ENCODE results near the gene DCTN3.

The DCTN3 gene

DNA sequence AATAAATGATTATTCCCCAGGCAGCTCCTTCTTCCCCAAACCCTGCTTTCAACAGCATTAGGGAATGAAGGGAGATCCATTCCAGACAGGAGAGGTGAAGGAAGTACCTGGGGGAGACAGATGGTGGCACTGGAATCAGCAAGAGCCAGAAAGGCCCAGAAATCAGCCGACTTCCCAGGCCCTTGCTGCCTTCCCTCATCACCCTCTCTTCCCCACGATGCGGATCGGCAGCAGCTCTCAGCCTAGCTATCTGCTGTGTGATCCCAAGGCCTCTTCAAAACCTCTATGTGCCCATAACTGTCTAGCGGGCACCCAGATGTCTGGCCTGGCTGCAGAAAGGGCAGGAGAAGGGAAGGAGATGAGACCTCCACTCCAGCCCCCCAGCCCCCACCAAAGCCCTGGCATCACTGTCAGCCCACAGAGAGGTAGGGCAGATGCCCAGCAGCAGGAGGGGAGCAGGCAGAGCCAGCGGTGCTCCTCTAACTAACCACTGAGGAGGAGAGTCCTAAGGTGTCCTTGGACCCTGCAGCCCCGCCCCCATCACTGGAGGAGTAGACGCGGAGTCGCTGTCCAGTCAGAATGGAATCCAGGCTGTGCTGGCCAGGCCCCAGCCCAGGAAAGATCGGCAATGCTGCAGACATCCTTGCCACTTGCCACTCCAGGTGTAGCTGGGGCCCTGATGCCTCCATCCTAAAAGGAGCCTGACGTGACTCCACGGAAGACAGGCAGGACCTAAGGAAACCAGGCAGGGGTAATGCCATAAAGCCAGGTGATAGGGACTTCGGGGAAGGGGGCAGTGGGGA lies 43.5 kb downstream of the DCTN3 start:
- DNase-seq (ENCODE audit: extremely low read depth, low read depth): no peak
- H3K4me3 ChIP-seq (replicated peaks; ENCODE audit: low read depth, low read length): no peak overlapping the region
- TF ChIP-seq, protein P1, sequence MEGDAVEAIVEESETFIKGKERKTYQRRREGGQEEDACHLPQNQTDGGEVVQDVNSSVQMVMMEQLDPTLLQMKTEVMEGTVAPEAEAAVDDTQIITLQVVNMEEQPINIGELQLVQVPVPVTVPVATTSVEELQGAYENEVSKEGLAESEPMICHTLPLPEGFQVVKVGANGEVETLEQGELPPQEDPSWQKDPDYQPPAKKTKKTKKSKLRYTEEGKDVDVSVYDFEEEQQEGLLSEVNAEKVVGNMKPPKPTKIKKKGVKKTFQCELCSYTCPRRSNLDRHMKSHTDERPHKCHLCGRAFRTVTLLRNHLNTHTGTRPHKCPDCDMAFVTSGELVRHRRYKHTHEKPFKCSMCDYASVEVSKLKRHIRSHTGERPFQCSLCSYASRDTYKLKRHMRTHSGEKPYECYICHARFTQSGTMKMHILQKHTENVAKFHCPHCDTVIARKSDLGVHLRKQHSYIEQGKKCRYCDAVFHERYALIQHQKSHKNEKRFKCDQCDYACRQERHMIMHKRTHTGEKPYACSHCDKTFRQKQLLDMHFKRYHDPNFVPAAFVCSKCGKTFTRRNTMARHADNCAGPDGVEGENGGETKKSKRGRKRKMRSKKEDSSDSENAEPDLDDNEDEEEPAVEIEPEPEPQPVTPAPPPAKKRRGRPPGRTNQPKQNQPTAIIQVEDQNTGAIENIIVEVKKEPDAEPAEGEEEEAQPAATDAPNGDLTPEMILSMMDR (IDR thresholded peaks at IDR 0.05; ENCODE audit: low read depth, low read length, missing control alignments): no peak

DNA sequence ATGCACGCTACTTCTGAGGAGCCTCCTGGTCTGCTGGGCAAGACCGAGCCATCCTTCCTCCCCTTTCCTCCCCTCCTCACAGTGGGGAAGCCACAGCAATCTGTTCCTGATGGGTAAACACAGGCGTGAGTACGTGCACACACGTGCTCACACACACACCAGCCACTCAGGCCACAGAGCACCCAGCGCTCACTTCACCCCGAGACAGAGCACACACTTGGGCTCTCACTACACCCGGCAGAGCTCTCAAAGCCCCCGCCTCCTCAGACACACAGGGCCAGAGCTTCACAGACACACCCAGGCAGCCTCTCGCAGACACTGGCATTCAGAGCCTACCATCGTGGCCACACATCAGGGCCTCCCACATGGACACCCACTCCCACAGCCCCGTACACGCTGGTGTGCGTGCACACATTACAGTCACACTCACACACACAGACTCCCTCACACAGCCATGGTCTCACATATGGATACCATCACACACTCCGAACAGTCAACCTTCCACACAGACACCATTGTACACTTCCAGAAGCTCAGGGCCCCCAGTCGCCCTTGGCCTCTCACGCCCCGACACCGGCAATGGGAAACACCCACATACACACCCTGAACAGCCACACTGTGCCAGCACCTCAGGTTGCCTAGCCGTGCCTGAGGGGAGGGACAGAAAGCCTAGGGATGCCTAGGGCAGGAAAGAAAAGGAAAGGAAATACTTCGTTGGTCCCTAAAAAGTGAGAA lies 44.3 kb downstream of the DCTN3 start:
- TF ChIP-seq, protein P1 (IDR thresholded peaks at IDR 0.05; ENCODE audit: low read depth, low read length, missing control alignments): no peak
- no peak overlapping the region for H3K4me3 ChIP-seq (replicated peaks; ENCODE audit: low read depth, low read length)
- no peak for DNase-seq (ENCODE audit: extremely low read depth, low read depth)

DNA sequence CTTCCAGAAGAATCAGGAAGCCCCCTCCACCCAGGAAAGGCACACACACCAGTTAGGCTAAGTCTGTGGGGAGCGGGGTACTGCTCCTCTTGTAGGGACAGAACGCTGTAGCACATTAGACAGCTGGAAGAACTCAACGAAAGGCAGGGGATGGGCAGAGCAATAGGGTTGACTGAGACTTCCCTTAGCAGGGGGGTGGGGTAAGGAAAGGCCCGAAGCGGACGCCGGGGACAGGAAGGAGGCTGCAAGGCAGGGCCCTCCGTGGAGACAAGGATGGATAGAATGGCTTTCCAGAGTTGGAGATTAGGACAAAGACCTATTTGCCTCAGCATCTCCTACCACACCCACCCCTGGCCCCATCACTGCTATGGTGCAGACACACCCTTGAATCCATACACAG lies 45.1 kb downstream of the DCTN3 start:
- TF ChIP-seq, protein P1 (IDR thresholded peaks at IDR 0.05; ENCODE audit: low read depth, low read length, missing control alignments): no peak
- DNase-seq (ENCODE audit: extremely low read depth, low read depth): no peak
- no peak overlapping the region for H3K4me3 ChIP-seq (replicated peaks; ENCODE audit: low read depth, low read length)

DNA sequence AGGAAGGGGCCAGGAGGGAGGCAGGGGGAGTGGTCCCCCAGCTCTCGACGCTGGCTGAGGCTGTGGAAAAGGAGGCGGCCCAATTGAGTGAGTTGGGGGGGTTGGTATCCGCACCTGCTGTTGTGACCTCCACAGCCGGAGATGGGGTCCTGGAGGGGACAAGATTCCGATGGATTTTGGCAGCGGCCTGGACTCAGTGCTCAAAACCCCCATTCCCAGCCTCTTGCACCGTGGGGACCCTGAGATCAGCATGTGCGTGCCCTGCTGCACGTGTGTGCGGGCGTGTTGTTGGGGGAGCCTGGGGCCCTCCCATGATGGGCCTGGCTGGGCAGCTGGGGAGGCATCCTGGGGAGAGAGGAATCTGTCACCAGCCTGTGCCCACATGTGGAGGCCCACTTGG lies 45.7 kb downstream of the DCTN3 start:
- TF ChIP-seq, protein P1 (IDR thresholded peaks at IDR 0.05; ENCODE audit: low read depth, low read length, missing control alignments): no peak
- no peak for DNase-seq (ENCODE audit: extremely low read depth, low read depth)
- no peak overlapping the region for H3K4me3 ChIP-seq (replicated peaks; ENCODE audit: low read depth, low read length)

DNA sequence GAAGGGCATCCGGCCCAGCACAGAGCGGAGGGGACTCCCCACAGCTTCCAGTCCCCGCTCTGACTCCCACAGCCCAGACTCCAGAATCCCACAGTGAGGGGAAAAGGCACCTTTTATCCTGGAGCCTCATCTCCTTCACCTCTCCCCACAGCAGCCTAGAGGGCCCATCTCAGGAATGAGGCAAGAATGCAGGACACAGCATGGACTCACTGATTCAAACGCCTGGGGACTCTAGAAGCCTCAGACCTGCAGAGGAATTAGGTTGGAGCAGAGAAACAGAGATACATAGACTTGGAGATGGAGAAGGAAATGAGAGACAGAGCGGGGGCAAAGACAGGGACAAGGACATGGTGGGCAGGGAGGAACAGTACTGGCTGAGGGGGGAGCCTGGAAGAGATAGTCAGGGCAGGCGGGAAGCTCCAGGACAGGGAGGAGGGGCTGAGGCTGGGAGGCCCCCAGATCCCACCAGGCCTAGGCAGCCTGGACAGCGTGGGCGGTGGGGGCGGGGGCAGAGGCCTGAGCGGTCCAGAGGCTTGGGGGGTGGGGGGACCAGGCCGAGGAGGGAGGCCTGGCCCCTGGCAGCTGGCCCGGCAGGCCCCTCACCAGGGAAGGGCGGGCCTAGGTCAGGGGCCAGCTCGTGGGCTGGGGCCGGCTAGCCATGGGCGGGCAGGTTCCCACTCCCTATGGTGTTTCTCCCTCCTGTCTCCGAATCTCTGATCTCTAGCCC lies 46.5 kb downstream of the DCTN3 start:
- no peak overlapping the region for H3K4me3 ChIP-seq (replicated peaks; ENCODE audit: low read depth, low read length)
- TF ChIP-seq, protein P1 (IDR thresholded peaks at IDR 0.05; ENCODE audit: low read depth, low read length, missing control alignments): no peak
- DNase-seq (ENCODE audit: extremely low read depth, low read depth): no peak

DNA sequence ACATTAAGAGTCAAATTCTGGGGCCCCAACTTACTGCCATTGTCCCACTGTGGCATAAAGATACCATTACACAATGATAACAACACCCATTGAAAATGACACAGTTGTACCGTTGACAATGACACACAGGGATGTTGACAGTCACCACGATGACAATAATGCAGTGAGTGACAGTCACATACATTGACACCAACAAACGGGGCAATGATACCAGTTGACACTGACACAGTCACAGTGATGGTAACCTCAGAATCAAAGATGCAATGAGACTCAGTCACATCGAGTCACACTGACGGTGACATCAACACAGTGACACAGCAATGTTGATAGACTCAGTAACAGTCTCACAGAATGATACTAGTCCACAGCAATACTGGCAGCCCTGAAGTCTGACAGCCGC lies 47.7 kb downstream of the DCTN3 start:
- no peak for DNase-seq (ENCODE audit: extremely low read depth, low read depth)
- TF ChIP-seq, protein P1 (IDR thresholded peaks at IDR 0.05; ENCODE audit: low read depth, low read length, missing control alignments): no peak
- H3K4me3 ChIP-seq (replicated peaks; ENCODE audit: low read depth, low read length): no peak overlapping the region
